HUES48 (cell line): ENCODE measurements around the gene TECRL.

Source experiments
- H3K27ac ChIP-seq: one replicate; pipeline ENCODE4 v1.7.0; 2013; ENCODE audit warnings: low read depth, low read length, inconsistent platforms
- H3K27me3 ChIP-seq: 2 replicates; pipeline ENCODE4 v1.6.1; 2013; ENCODE audit warnings: mild to moderate bottlenecking, low read length; ENCODE audit not compliant: control insufficient read depth, insufficient read depth
- H3K36me3 ChIP-seq: 2 replicates; pipeline ENCODE4 v1.6.1; 2013; ENCODE audit warnings: low read length; ENCODE audit not compliant: control insufficient read depth, insufficient read depth
- H3K4me1 ChIP-seq: 2 replicates; pipeline ENCODE4 v1.6.1; 2013; ENCODE audit warnings: mild to moderate bottlenecking, low read length; ENCODE audit not compliant: control insufficient read depth, insufficient read depth
- H3K4me3 ChIP-seq: 2 replicates; pipeline ENCODE4 v1.5.1; 2013; ENCODE audit warnings: mild to moderate bottlenecking, low read depth, low read length
- H3K9ac ChIP-seq: 2 replicates; pipeline ENCODE4 v1.6.1; 2013; ENCODE audit warnings: mild to moderate bottlenecking, low read depth, low read length, moderate library complexity
- H3K9me3 ChIP-seq: 2 replicates; pipeline ENCODE4 v1.6.1; 2013; ENCODE audit warnings: low read length; ENCODE audit not compliant: control insufficient read depth, insufficient read depth

TECRL gene

GRCh38 chr4:64248186-64248585, 161.1 kb downstream of the TECRL start:
- no peaks in the 10 kb centered on the region for H3K36me3 ChIP-seq
- 0 out of 2 replicates have a peak, but pooled peaks cover 3% of the 10 kb centered on the region for H3K4me1 ChIP-seq
- H3K27me3 ChIP-seq, result no peaks in the 10 kb centered on the region
- peaks cover 11% of the 10 kb centered on the region for H3K9me3 ChIP-seq
- H3K4me3 ChIP-seq, result no peak overlapping the region
- H3K9ac ChIP-seq, result no peak overlapping the region
- H3K27ac ChIP-seq, result no peak overlapping the region

- no peak overlapping the region; the same call in 1 of the 2 replicates for H3K4me3 ChIP-seq
- no peaks in the 10 kb centered on the region for H3K4me1 ChIP-seq
- no peaks in the 10 kb centered on the region for H3K27me3 ChIP-seq
- H3K9ac ChIP-seq, result no peak overlapping the region
- H3K9me3 ChIP-seq, result peaks cover 80% of the 10 kb centered on the region
- no peaks in the 10 kb centered on the region for H3K36me3 ChIP-seq
- no peak overlapping the region for H3K27ac ChIP-seq
Observed at GRCh38 chr4:64230709-64231310, 178.4 kb downstream of the TECRL start.
